Measurements from ENCODE around the gene EPB41L1.

Gene EPB41L1

GRCh38 chr20:36193977-36194712 is 39.6 kb downstream of the EPB41L1 start:
- DNase-seq (ENCODE audit: low spot score) = no peak

- DNase-seq (ENCODE audit: low spot score) = no peak
These were observed 42.1 kb downstream of the EPB41L1 start for GRCh38 chr20:36196676-36197075.

- DNase-seq (ENCODE audit: low spot score) = no peak
These were observed 42.7 kb downstream of the EPB41L1 start for GRCh38 chr20:36197271-36197670.

- peak; percentile 90 for DNase-seq (ENCODE audit: low spot score)
These were observed 45.1 kb downstream of the EPB41L1 start for GRCh38 chr20:36199345-36200257.

GRCh38 chr20:36200451-36200850 is 45.9 kb downstream of the EPB41L1 start:
- no peak for DNase-seq (ENCODE audit: low spot score)

- DNase-seq (ENCODE audit: low spot score) = no peak
These were observed 46.7 kb downstream of the EPB41L1 start for GRCh38 chr20:36201198-36201597.

- DNase-seq (ENCODE audit: low spot score) = peak; percentile 94
These were observed 48.4 kb downstream of the EPB41L1 start for GRCh38 chr20:36202891-36203338.

- DNase-seq (ENCODE audit: low spot score) = no peak
These were observed 49.3 kb downstream of the EPB41L1 start for GRCh38 chr20:36203861-36204260.

- DNase-seq (ENCODE audit: low spot score) = no peak
These were observed 50.5 kb downstream of the EPB41L1 start for GRCh38 chr20:36205026-36205425.

GRCh38 chr20:36206068-36206467 is 51.5 kb downstream of the EPB41L1 start:
- DNase-seq (ENCODE audit: low spot score) = no peak

GRCh38 chr20:36206641-36207040 is 52.1 kb downstream of the EPB41L1 start:
- DNase-seq (ENCODE audit: low spot score) = no peak

- no peak for DNase-seq (ENCODE audit: low spot score)
These were observed 53.1 kb downstream of the EPB41L1 start for GRCh38 chr20:36207602-36208001.

GRCh38 chr20:36208257-36208656 is 53.7 kb downstream of the EPB41L1 start:
- DNase-seq (ENCODE audit: low spot score) = no peak

- peak; percentile 27 for DNase-seq (ENCODE audit: low spot score)
These were observed 56.0 kb downstream of the EPB41L1 start for GRCh38 chr20:36210436-36211021.

GRCh38 chr20:36213362-36213761 is 58.8 kb downstream of the EPB41L1 start:
- no peak for DNase-seq (ENCODE audit: low spot score)

- peak; percentile 77 for DNase-seq (ENCODE audit: low spot score)
These were observed 60.2 kb downstream of the EPB41L1 start for GRCh38 chr20:36214684-36215256.

GRCh38 chr20:36215778-36216177 is 61.2 kb downstream of the EPB41L1 start:
- DNase-seq (ENCODE audit: low spot score) = no peak

GRCh38 chr20:36216314-36217025 is 61.9 kb downstream of the EPB41L1 start:
- no peak for DNase-seq (ENCODE audit: low spot score)

- DNase-seq (ENCODE audit: low spot score) = peak; percentile 89
These were observed 62.7 kb downstream of the EPB41L1 start for GRCh38 chr20:36217226-36217625.

GRCh38 chr20:36218380-36219064 is 64.0 kb downstream of the EPB41L1 start:
- DNase-seq (ENCODE audit: low spot score) = no peak

GRCh38 chr20:36219671-36220220 is 65.2 kb downstream of the EPB41L1 start:
- DNase-seq (ENCODE audit: low spot score) = no peak
